ENCODE results near the gene KRTAP1-1. TPM values are rescaled to one million over a fixed set of nuclear protein-coding genes. Genes with fewer than 3 reads are reported as not detected.
"Not testable (repeated sequence)": the region's sequence is repeated elsewhere in the genome, so short reads cannot be mapped to it uniquely, and the experiment has no call there.

Gene KRTAP1-1
- total and polyA plus RNA-seq, 2 of the 8 experiments (the other 6 are each of a cell fraction or from before 2014, with no cell fraction given): not detected

- H3K79me1 ChIP-seq (ENCODE audit: low read depth, low read length): not testable (repeated sequence)
Observed at GRCh38 chr17:41065016-41065689, 23.9 kb upstream of the KRTAP1-1 start.

More at GRCh38 chr17:41065016-41065689, 23.9 kb upstream of the KRTAP1-1 start:
- H3K4ac ChIP-seq (replicated peaks; ENCODE audit: insufficient read length, low read depth, low read length); H3K27ac ChIP-seq (ENCODE audit: low read depth, low read length); H2AFZ ChIP-seq (ENCODE audit: low read length); H4K20me1 ChIP-seq (replicated peaks in 1 of 2; ENCODE audit: control insufficient read depth in 1 of 2, insufficient read depth in 2 of 2, low read length in 2 of 2); H3K4me3 ChIP-seq (ENCODE audit: extremely low read depth in 1 of 4, insufficient read depth in 2 of 4, low read depth in 3 of 4, low read length in 4 of 4); H2BK12ac ChIP-seq (ENCODE audit: low read depth, low read length); H3K14ac ChIP-seq (ENCODE audit: insufficient read length); H4K8ac ChIP-seq (ENCODE audit: extremely low read depth, insufficient read depth, low read length); H3K4me2 ChIP-seq (ENCODE audit: insufficient read depth in 1 of 2, low read depth in 2 of 2, low read length in 2 of 2); H2BK5ac ChIP-seq (ENCODE audit: low read depth, low read length); H3K36me3 ChIP-seq (ENCODE audit: control insufficient read depth in 2 of 4, insufficient read depth in 4 of 4, low read length in 3 of 4); H2AK5ac ChIP-seq (ENCODE audit: low read depth, low read length); DNase-seq (ENCODE audit: low read depth in 1 of 2, low spot score in 2 of 2); H3K18ac ChIP-seq (ENCODE audit: extremely low read depth, low read length); CTCF ChIA-PET (ENCODE audit: partially characterized antibody); POLR2A ChIA-PET (ENCODE audit: partially characterized antibody); H3K9ac ChIP-seq (replicated peaks in 1 of 4; ENCODE audit: extremely low read depth in 1 of 4, low read depth in 3 of 4, low read length in 3 of 4); H3K56ac ChIP-seq (replicated peaks; ENCODE audit: insufficient read length, low read depth, low read length); H3K23ac ChIP-seq (ENCODE audit: insufficient read length); H4K91ac ChIP-seq (replicated peaks; ENCODE audit: insufficient read length, low read length); H3K27me3 ChIP-seq (replicated peaks in 1 of 4; ENCODE audit: control insufficient read depth in 3 of 4, extremely low read depth in 1 of 4, insufficient read depth in 3 of 4, low read length in 3 of 4); H3K23me2 ChIP-seq (ENCODE audit: low read depth, low read length); H3K79me2 ChIP-seq (ENCODE audit: control insufficient read depth in 1 of 2, insufficient read depth in 2 of 2, low read length in 2 of 2); H4K5ac ChIP-seq (ENCODE audit: insufficient read length, low read depth, low read length); H2BK120ac ChIP-seq (replicated peaks; ENCODE audit: low read depth, low read length); H3K9me3 ChIP-seq (ENCODE audit: insufficient read depth in 2 of 2, low read depth in 1 of 2, low read length in 1 of 2); H3K4me1 ChIP-seq (replicated peaks in 1 of 4; ENCODE audit: control insufficient read depth in 3 of 4, insufficient read depth in 4 of 4, low read length in 3 of 4); H2BK20ac ChIP-seq (ENCODE audit: low read length); FAIRE-seq; H2BK15ac ChIP-seq (ENCODE audit: low read length): not testable (repeated sequence)
- WGBS, 2 experiments (ENCODE audit: extremely low coverage in 1 of 2, insufficient coverage in 1 of 2, insufficient read length in 1 of 2, insufficient replicate concordance in 2 of 2, low coverage in 1 of 2, low lambda C conversion rate in 2 of 2, missing lambda C conversion rate in 1 of 2): 92% methylated on average over 6 of the region's 16 CpGs; no CpG with 5 or more reads in 1 of the 2 experiments

All from H1 (cell line).